Renal pelvis (tissue), 3 donors: ENCODE results near the gene NBDY. TPM values are rescaled to one million over a fixed set of nuclear protein-coding genes. Genes with fewer than 3 reads are reported as not detected.

ENCODE experiments used
- polyA plus RNA-seq, 3 donors: library from polyadenylated mRNA; unstranded; fragments of 120-200 nt; gene quantifications; one replicate each; pipeline ENCODE4 v1.2.1, GENCODE V29; 2013; ENCODE audit not compliant: insufficient read length in 3 of 3

NBDY gene
- polyA plus RNA-seq, 3 donors = 91.6 to 106 (median 100) TPM

Other genes starting within 250 kb of the NBDY start
- gene UBQLN2, start 165.6 kb upstream of the NBDY start, polyA plus RNA-seq = 10 to 100 TPM; 39.9 to 45.9 (median 41.0) TPM